Anterior cingulate cortex (tissue), 58 donors: Measurements from ENCODE around the gene RASA3.
"Not testable (repeated sequence)": the region's sequence is repeated elsewhere in the genome, so short reads cannot be mapped to it uniquely, and the experiment has no call there.

Source experiments
- DNase-seq, 58 donors: peaks; one replicate each; lab custom pipeline; 2025; lab: John Stamatoyannopoulos, UW

RASA3 gene

GRCh38 chr13:114128348-114128623 is 4.1 kb downstream of the RASA3 start:
- no peak for DNase-seq

- no peak for DNase-seq
Observed at GRCh38 chr13:114127473-114128347, 4.7 kb downstream of the RASA3 start.

DNA sequence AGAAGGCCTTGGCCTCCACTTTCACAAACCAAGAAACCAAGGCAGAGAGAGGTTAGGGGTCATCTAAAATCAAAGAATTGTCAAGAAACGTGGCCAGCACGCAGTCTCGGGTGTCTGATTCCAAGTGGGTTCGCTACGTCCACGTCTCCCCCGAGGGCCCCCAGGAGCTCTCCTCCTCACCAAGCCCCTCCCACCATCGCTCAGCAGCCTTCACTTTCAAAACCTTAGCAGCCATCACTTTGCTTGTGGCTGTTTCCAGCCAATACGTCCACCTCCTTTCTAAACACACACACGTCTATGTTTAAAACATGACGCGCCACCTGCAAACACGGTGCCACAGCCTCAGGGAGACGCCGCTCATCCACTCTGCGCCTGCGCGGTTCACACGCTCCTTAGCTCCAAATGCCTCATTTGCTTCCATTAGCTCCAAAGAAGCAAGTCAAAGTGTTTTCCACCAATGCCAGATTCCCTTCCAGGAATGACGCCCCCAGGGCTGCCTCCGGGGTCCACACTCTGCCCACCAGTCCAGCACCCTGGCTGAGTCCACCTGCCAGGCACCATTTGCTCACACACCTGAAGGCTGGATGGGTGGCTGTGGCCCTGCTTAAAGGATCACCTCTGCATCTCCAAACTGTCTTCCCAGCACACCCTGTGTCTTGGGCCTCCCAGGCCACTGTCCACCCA is 5.5 kb downstream of the RASA3 start:
- no peak for DNase-seq

- not testable (repeated sequence) for DNase-seq
Observed at GRCh38 chr13:114126086-114126485, 6.3 kb downstream of the RASA3 start.

DNA sequence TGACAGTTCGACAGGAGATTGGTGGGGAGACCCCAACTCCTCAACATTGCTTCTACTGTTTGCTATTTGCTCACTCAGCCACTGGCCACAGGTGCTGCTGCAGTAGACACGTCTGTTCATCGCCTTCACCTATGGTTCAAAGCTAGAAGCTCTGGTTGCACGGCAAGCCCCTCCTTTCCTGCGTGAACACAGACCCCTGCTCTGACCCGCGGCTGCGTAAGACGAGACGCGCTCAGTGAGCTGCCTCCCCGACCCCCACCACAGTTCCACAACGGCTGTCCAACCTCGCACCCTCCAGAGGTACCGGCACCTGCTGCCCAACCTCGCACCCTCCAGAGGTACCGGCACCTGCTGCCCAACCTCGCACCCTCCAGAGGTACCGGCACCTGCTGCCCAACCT is 6.8 kb downstream of the RASA3 start:
- no peak for DNase-seq

GRCh38 chr13:114124921-114125320 is 7.5 kb downstream of the RASA3 start:
- no peak for DNase-seq

- DNase-seq = no peak
Observed at GRCh38 chr13:114124431-114124830, 8.0 kb downstream of the RASA3 start.

DNA sequence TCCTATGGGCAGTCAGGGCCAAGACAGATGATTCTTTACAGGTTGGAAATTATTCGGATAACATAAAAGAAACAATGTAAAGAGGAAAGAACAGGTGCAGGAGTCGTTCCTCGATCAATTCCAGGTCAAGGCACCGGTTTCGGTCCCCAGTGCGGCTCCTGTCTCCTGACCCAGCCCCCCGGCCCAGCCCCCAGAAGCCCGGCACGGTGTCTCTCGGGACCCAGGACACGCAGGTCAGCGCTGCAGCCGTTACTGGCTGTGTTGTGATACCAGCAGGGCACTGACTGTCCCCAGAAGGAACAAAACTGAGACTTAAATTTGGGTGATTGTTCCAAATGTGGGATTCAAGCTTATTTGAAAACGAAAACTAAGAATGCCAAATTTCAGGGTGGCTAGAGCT is 8.5 kb downstream of the RASA3 start:
- no peak for DNase-seq

- DNase-seq = no peak
Observed at GRCh38 chr13:114123448-114123847, 9.0 kb downstream of the RASA3 start.

- peak in 4 of 58 donors; percentile 21 to 47 (median 32) for DNase-seq
Observed at GRCh38 chr13:114122591-114123211, 9.7 kb downstream of the RASA3 start.

DNA sequence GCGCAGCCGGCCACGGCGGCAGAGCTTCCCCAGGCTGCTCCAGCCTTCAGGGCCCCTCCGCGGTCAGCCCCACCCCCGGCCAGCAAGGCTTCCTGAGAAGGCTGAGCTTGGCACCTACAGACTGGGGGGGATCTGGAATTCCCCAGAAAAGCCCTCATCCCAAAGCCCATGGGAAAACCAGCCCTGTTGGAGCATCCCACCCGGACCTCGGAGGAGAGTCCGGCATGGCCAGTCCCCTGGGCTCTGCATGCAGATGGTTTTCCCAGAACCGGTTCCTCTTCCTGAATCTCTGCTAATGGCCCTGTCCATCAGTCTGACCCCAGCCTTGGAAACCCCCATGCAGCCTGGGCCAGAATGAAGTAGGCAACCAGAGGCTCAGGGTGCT is 10.3 kb downstream of the RASA3 start:
- DNase-seq = no peak

DNA sequence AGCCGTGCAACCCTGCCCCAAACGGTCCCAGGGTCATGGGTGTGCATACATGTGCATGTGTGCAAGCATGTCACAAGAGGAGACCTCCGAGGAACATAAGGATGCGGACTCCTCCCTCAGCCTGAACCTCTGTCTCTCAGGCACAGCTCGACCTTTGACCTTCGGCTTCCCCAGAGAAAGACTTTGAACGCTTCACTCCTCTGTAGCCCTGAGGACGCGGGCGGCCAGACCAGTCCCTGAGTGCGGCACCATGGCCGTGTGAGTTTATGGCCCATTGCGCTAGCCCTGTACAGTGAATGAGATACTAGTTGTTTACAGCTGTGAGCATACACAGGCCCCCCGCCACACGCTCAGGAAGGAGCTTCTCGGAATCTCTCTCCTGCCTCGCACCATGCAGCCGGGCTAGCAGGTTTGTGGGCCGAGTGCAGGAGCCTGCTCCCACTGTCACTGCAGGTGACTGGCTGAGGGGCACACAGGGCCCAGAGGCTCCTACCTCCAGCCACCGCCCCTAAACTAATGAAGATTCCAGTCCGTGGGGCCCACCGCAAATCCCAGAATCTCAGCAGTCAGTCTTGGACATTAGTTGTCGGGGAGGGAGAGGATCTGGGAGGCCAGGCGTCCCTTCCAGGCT is 10.8 kb downstream of the RASA3 start:
- DNase-seq = no peak

DNA sequence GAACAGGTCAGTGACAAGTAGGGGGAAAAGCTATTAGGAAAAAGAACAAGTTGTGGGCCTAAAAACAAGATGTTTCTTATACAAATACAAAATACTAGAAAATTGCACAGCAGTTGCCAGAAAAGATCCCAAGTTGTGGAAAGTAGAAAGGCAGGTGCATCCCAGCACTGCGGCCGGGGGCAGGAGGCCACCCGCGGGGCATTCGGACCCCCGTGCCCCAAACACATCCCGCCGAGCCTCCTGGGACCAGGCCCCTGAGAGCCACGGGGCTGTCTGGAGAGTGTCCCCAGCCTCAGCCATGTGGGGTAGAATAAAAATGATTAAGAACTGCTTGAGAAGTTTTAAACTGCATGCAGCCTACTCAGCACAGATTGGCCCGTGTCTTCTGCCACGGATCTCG is 11.4 kb downstream of the RASA3 start:
- no peak for DNase-seq

DNA sequence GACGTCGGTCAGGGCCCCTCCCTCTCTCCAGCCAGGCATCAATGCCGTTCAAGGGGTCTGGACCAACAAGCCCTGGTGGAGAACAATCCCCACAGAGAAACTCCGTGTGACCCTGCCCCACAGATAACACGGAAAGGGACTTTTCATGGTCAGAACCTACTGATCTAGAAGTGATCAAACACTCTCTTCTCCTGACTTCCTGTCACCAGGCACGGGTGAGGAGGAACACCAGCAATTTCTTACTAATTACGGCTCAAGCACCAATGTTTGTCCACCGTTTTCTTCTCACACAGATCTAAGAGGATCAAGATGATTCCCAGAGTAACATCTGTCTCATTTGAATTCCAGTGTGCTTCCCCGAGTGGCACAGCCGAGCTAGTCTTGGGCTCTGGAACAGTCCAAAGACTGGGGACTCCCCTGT is 11.8 kb downstream of the RASA3 start:
- no peak for DNase-seq

- no peak for DNase-seq
Observed at GRCh38 chr13:114119196-114119595, 13.2 kb downstream of the RASA3 start.

GRCh38 chr13:114118511-114119123 is 13.8 kb downstream of the RASA3 start:
- no peak for DNase-seq

DNA sequence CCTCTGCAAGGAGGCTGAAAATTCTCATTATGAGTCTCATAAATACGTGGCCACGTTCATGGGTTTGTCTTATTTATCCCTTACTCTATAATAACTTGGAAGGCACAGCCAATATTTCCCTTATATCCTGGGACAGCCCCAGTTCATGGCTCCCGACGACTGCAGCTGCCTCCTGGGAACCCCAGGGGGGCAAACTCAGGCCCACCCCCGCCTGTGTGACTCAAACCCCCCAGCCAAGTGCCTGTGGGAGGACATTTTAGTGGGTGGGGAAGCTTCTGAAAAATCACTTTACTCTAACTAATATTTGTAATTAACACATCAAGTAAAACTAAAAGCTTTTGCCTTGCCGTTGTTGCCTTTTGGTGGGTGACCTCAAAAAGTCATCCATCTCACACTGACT is 14.3 kb downstream of the RASA3 start:
- DNase-seq = no peak

GRCh38 chr13:114117341-114117874 is 15.0 kb downstream of the RASA3 start:
- not testable (repeated sequence) for DNase-seq

GRCh38 chr13:114116734-114117133 is 15.7 kb downstream of the RASA3 start:
- DNase-seq = no peak

DNA sequence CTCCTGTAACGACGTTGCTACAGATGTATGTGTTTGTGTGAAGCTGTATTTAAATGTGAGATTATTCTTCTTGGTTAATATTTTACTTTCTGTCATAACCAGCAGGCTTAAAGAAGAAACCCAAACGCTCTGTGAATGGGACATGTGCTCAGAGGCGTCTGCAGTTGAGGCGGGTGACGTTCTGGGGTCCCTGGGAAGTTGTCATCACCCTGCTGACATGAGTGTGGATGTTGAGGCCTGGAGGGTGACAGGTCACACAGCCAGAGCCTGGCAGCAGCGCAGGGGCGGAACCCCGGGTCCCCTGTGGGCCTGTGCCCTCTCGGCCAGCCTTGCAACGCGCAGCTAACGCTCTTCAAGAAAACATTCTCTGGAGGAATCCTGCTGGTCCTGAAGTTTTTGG is 16.6 kb downstream of the RASA3 start:
- DNase-seq = no peak
